IPS DF 6.9 (cell line): ENCODE measurements around the gene TRPV2.

ENCODE experiments used
- DNase-seq: peaks from one replicate; pipeline ENCODE4 v3.0.0-alpha.2; 2013; ENCODE audit warnings: low read depth, low spot score
- H3K27ac ChIP-seq: one replicate; pipeline ENCODE4 v1.5.1; 2013; ENCODE audit warnings: low read length, control low read depth
- H3K27me3 ChIP-seq: 2 replicates; pipeline ENCODE4 v1.6.1; 2013; ENCODE audit warnings: mild to moderate bottlenecking, low read length; ENCODE audit not compliant: control insufficient read depth, insufficient read depth
- H3K36me3 ChIP-seq: 2 replicates; pipeline ENCODE4 v1.6.1; 2013; ENCODE audit warnings: low read length; ENCODE audit not compliant: control insufficient read depth, insufficient read depth
- H3K4me1 ChIP-seq: 2 replicates; pipeline ENCODE4 v1.6.1; 2013; ENCODE audit warnings: low read length; ENCODE audit not compliant: control insufficient read depth, insufficient read depth
- H3K4me3 ChIP-seq: 2 replicates; pipeline ENCODE4 v1.5.1; 2013; ENCODE audit warnings: mild to moderate bottlenecking, low read length
- H3K9me3 ChIP-seq: 2 replicates; pipeline ENCODE4 v1.6.1; 2013; ENCODE audit warnings: low read length, inconsistent platforms; ENCODE audit not compliant: control insufficient read depth, insufficient read depth
- WGBS: extraction: QIAGEN DNeasy Blood & Tissue Kit; methylation state at CpG from one replicate; pipeline ENCODE4 v1.1.7; 2013; ENCODE audit warnings: mixed read lengths, missing lambda C conversion rate; ENCODE audit not compliant: insufficient read length, insufficient coverage; 5-methylcytosine and 5-hydroxymethylcytosine counted together

Gene TRPV2

DNA sequence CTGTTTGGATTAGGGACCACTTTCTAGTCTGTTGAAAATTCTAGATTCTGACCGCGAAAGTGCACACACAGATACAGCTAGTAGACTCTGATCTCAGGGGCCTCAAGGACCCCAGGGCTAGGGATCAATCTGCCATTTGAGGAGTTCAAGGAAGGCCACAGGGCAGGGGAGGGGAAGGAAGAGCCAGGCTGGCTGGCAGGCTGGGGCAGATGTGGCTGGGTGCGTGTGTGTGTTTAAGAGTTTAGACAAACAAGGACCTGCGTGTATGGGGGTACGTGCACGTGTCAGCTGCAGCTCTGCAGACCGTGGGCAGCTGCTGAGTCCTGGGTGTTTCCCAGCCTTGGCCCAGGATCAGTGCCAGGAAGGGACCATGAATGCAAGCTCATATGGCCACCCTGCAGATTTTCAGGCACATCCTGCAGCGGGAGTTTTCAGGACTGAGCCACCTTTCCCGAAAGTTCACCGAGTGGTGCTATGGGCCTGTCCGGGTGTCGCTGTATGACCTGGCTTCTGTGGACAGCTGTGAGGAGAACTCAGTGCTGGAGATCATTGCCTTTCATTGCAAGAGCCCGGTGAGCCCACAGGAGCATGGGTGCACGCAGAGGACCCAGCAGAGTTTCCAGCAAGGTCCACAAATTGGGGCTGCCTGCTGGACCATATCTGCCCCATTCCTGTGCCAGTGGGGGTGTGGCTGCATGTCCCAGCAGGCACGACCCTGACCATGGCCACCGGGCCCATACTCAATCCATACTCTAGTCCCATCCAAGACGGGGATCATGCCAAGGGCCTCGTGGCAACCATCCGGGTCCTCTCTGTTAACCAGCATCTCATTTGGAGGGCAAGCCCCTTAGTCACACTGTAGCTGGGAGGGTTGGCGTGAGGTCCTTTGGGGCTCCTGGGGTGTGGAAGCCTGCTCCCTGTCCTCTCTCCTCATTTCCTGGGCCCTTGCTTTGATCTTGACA is 10.6 kb downstream of the TRPV2 start:
- no peaks in the 10 kb centered on the region for H3K36me3 ChIP-seq

DNA sequence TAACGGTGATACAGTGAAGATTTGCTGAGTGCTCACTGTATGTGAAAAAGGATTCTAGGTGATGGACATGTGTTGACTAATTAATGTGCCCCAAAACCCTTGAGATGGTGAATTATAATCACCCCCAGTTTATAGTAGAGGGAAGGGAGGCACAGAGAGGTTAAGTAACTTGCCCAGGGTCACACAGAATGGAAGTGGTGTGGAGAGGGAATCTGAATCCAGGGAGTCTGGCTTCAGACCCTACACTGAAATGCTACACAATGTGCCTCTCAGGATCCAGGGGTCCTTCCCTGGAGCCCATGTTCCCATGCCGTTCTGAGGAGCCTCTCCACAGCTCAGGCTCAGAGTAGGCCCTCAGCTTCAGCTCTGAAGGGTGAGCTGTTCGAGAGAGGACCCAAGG is 11.6 kb downstream of the TRPV2 start:
- Histone ChIP-seq H3K27ac (no peak overlapping the region), H3K4me1 (no peaks in the 10 kb centered on the region), H3K27me3 (no peaks in the 10 kb centered on the region), H3K4me3 (no peak overlapping the region), H3K9me3 (no peaks in the 10 kb centered on the region), H3K36me3 (no peaks in the 10 kb centered on the region)
- DNase-seq = no peak
- WGBS = no CpG with 5 or more reads among the region's 3 CpGs

More for the DNA sequence above, 10.6 kb downstream of the TRPV2 start:
- Histone ChIP-seq H3K4me1 (no peaks in the 10 kb centered on the region), H3K27ac (no peak overlapping the region), H3K9me3 (no peaks in the 10 kb centered on the region), H3K27me3 (no peaks in the 10 kb centered on the region), H3K4me3 (no peak overlapping the region)
- no CpG with 5 or more reads among the region's 20 CpGs for WGBS
- DNase-seq = no peak

DNA sequence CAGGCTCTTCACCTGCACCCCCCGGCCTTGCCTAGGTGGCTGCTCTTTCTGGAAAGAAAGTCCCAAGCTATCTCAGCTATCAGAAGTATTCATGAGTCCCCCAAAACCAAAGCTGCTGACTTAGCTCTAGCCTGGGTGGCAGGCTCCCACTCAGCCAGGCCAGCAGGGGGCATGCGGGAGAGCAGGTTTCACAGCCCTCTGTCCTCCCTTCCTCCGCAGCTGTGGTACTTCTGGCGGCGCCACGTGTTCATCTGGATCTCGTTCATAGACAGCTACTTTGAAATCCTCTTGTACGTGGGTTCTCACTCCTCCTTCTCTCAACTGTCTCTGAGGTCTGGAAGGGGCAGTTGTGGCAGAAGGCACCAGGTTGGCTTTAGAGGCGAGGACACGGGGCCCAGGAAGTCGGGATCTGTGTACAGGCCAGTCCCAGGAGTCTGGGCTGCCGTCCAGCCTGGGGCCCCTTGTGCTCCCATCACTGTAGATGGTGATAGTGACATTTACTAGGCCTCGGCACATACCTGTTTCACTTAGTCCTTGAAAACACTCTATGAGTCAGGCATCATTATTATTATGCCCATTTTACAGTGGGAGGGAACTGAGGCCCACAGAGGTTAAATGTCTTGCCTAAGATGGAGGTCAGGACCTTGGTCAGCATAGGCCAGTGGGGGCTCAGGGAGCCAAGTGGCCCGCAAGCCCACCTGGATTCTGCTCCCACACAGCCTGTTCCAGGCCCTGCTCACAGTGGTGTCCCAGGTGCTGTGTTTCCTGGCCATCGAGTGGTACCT is 12.9 kb downstream of the TRPV2 start:
- Histone ChIP-seq H3K4me1 (no peaks in the 10 kb centered on the region), H3K27ac (no peak overlapping the region), H3K27me3 (no peaks in the 10 kb centered on the region), H3K4me3 (no peak overlapping the region), H3K36me3 (no peaks in the 10 kb centered on the region), H3K9me3 (no peaks in the 10 kb centered on the region)
- no CpG with 5 or more reads among the region's 15 CpGs for WGBS
- DNase-seq = no peak

DNA sequence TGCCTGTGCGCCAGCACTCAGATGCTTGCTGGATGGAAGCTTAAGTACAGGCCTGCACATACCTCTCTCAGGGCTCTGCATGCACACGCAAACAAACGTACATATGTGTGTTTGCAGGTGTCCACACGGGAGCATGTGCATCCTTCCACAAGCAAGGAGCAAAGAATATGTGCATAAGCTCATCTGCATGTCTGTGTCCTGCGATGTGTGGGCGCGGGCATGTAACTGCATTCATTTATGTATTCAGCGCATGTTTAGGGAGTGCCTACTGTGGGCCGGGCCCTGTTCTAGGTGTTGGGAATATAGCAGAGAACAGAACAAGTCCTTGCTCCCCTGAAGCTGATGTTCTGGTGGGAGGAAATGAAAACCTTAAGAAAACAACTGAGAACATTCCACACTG is 13.7 kb downstream of the TRPV2 start:
- DNase-seq = no peak
- Histone ChIP-seq H3K36me3 (no peaks in the 10 kb centered on the region), H3K9me3 (no peaks in the 10 kb centered on the region), H3K27me3 (no peaks in the 10 kb centered on the region), H3K4me1 (no peaks in the 10 kb centered on the region), H3K27ac (no peak overlapping the region), H3K4me3 (no peak overlapping the region)
- WGBS = no CpG with 5 or more reads among the region's 9 CpGs

DNA sequence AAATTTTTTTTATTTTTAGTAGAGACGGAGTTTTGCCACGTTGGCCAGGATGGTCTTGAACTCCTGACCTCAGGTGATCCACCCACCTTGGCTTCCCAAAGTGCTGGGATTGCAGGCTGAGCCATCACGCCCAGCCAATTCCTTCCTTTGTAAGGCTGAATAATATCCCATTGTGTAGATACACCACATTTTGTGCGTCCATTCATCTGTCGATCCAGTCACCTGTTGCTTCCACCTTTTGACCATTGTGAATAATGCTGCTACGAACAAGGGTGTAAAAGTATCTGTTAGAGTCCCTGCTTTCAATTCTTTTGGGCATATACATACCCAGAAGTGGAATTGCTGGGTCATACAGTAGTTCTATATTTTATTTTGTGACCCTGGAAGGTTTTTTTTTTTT is 15.3 kb downstream of the TRPV2 start:
- WGBS = no CpG with 5 or more reads among the region's 6 CpGs
- H3K27me3 ChIP-seq = no peaks in the 10 kb centered on the region
- H3K4me1 ChIP-seq = peaks cover 5% of the 10 kb centered on the region; the same call in 1 of the 2 replicates
- H3K4me3 ChIP-seq = no peak overlapping the region
- no peak overlapping the region for H3K27ac ChIP-seq
- DNase-seq = no peak
- H3K9me3 ChIP-seq = no peaks in the 10 kb centered on the region
- no peaks in the 10 kb centered on the region for H3K36me3 ChIP-seq

DNA sequence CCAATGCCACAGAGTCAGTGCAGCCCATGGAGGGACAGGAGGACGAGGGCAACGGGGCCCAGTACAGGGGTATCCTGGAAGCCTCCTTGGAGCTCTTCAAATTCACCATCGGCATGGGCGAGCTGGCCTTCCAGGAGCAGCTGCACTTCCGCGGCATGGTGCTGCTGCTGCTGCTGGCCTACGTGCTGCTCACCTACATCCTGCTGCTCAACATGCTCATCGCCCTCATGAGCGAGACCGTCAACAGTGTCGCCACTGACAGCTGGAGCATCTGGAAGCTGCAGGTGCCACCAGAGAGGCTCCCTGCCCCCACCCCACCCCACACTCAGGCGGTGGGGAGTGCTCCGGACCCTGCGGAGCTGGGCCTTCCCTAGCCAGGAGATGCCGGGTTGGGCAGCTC is 16.6 kb downstream of the TRPV2 start:
- WGBS = no CpG with 5 or more reads among the region's 15 CpGs
- Histone ChIP-seq H3K36me3 (no peaks in the 10 kb centered on the region), H3K27me3 (no peaks in the 10 kb centered on the region), H3K9me3 (no peaks in the 10 kb centered on the region), H3K4me3 (no peak overlapping the region), H3K27ac (no peak overlapping the region), H3K4me1 (peaks cover 5% of the 10 kb centered on the region; the same call in 1 of the 2 replicates)
- DNase-seq = no peak

DNA sequence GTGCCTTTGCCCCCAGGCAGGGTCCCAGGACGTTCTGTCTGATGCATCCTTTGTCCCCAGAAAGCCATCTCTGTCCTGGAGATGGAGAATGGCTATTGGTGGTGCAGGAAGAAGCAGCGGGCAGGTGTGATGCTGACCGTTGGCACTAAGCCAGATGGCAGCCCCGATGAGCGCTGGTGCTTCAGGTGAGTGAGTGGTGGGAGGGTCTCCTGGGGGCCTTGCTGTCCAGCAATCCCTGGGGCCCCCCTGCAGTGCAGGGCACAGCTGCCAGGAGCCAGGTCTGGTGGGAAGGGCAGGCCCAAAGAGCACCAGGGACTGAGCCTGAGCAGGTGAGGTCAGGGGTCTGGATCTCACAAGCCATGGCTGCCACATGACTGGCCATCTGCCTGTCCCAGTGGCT is 18.1 kb downstream of the TRPV2 start:
- Histone ChIP-seq H3K4me1 (peaks cover 5% of the 10 kb centered on the region; the same call in 1 of the 2 replicates), H3K4me3 (no peak overlapping the region; the same call in 1 of the 2 replicates), H3K36me3 (no peaks in the 10 kb centered on the region), H3K27ac (no peak overlapping the region), H3K9me3 (no peaks in the 10 kb centered on the region), H3K27me3 (no peaks in the 10 kb centered on the region)
- no peak for DNase-seq
- no CpG with 5 or more reads among the region's 5 CpGs for WGBS

DNA sequence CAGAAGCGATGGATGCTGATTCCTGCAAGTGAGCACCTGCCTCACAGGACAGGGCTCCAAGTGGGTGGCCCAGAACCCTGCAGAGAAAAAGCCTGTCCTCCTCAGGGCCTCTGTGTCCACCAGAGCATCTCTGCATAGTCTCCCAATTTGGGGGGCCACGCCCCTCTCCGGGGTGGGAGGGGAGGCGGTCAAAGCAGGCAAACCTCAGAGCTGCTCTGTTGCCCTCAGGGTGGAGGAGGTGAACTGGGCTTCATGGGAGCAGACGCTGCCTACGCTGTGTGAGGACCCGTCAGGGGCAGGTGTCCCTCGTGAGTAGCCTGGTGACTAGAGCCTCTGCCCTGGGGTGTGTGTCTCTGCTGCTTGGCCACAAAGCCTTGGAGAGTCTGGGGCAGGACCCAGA is 19.3 kb downstream of the TRPV2 start:
- no peak overlapping the region for H3K4me3 ChIP-seq
- no peak for DNase-seq
- no peaks in the 10 kb centered on the region for H3K9me3 ChIP-seq
- WGBS = no CpG with 5 or more reads among the region's 8 CpGs
- H3K4me1 ChIP-seq = peaks cover 5% of the 10 kb centered on the region; the same call in 1 of the 2 replicates
- no peaks in the 10 kb centered on the region for H3K27me3 ChIP-seq
- H3K27ac ChIP-seq = no peak overlapping the region
- H3K36me3 ChIP-seq = 0 out of 2 replicates have a peak, but pooled peaks cover 3% of the 10 kb centered on the region

DNA sequence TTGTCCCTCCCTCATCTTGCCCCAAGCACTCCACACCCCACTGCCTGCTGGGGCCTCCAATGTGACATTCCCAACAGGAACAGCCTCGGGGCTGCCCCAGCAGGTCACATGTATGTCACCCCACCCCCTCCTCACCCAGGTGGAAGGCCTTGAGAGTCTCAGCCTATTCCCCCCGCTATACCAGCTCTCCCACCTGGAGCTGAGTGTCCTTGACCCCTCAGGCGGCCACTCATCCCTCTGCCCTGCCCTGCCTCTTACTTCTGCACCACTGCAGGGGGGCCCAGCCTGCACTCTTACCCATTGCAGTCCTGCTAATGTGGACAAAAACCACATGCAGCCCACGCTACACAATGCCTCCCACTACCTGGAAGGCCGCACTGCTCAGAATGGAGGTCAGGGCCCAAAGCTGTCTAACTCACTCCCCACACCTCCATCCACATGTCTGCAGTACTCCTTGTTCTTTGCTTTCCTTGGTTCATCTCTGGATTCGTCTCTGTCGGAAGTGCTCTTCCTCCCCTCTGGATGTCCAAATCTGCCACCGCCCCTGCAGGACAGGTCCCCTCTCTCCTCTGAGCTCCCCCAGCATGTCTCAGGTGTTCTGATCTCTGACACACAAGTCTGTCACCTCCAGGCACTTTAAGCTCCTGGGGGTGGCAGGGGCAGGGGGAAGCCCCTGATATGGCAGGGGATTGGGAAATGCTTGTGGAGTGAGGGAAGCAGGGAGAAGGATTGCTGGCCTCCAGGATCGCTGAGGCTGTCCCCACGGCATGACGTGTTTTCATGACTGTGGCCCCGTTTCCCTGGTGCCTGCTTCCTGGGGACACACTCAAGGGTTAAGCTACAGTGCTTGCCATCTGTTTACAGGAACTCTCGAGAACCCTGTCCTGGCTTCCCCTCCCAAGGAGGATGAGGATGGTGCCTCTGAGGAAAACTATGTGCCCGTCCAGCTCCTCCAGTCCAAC is 20.8 kb downstream of the TRPV2 start:
- DNase-seq = no peak
- no peak overlapping the region for H3K27ac ChIP-seq
- no CpG with 5 or more reads among the region's 14 CpGs for WGBS

More for the DNA sequence above, 20.8 kb downstream of the TRPV2 start:
- no peaks in the 10 kb centered on the region for H3K9me3 ChIP-seq
- no peak overlapping the region for H3K4me3 ChIP-seq
- peaks cover 15% of the 10 kb centered on the region; the same call in 1 of the 2 replicates for H3K36me3 ChIP-seq
- peaks cover 5% of the 10 kb centered on the region; the same call in 1 of the 2 replicates for H3K4me1 ChIP-seq
- H3K27me3 ChIP-seq = no peaks in the 10 kb centered on the region
